Prostate gland (tissue), 2 donors: ENCODE results near the gene MICAL3. TPM values are rescaled to one million over a fixed set of nuclear protein-coding genes. Genes with fewer than 3 reads are reported as not detected.

ENCODE experiments used
- DNase-seq: peaks from one replicate; pipeline ENCODE4 v3.0.0-alpha.2; 2019; ENCODE audit warnings: low spot score
- H3K27ac ChIP-seq, 2 donors: fragments of 200-600 bp; sonication (generic); 2 replicates each; pipeline ENCODE4 v1.5.1; 2017 to 2019
- H3K27me3 ChIP-seq: fragments of 200-600 bp; sonication (generic); replicated peaks from 2 replicates; pipeline ENCODE4 v1.5.1; 2019; ENCODE audit not compliant: insufficient read depth
- H3K36me3 ChIP-seq, 2 donors: fragments of 200-600 bp; sonication (generic); 1 replicate in 1 of 2; 2 replicates in 1 of 2; pipeline versions ENCODE4 v1.5.1 to v1.8.1; 2017 to 2019
- H3K4me1 ChIP-seq: fragments of 200-600 bp; sonication (generic); replicated peaks from 2 replicates; pipeline ENCODE4 v1.5.1; 2019
- H3K4me3 ChIP-seq, 2 donors: fragments of 200-600 bp; sonication (generic); 2 replicates each; pipeline ENCODE4 v1.5.1; 2017 to 2019
- H3K9me3 ChIP-seq: fragments of 200-600 bp; sonication (generic); 2 replicates; pipeline ENCODE4 v1.5.1; 2017
- POLR2A ChIP-seq: fragments of 450-650 bp; IDR thresholded peaks from one replicate; pipeline ENCODE4 v1.6.1; 2016; ENCODE audit warnings: antibody characterized with exemption, mild to moderate bottlenecking
- POLR2AphosphoS5 ChIP-seq: sonication (generic); formaldehyde crosslinking; IDR thresholded peaks from one replicate; pipeline ENCODE4 v1.6.1; 2017; ENCODE audit warnings: antibody characterized with exemption
- WGBS: methylation state at CpG from one replicate; pipeline ENCODE4 v1.1.5; 2018; 5-methylcytosine and 5-hydroxymethylcytosine counted together
- intact Hi-C: fragments of 100-400 bp; cut with DNase I; formaldehyde crosslinking; loops from one replicate; pipeline ENCODE4 v1.14.2; 2022
- total RNA-seq, 2 donors: library from RNA; depleted of rRNA; stranded (reverse); fragments of >200 nt; gene quantifications; one replicate each; pipeline ENCODE4 v1.1.0, GENCODE V29; 2016
- TF ChIP-seq, protein P1 (sequence below), 4 experiments: fragments of 200-600 bp in 2 of 4; fragments of 450-650 bp in 2 of 4; sonication (generic) in 2 of 4; IDR thresholded peaks; 1 replicate in 3 of 4; 2 replicates in 1 of 4; pipeline ENCODE4 v1.5.1; 2016 to 2019; ENCODE audit warnings: antibody characterized with exemption in 4 of 4, mild to moderate bottlenecking in 2 of 4, moderate library complexity in 2 of 4

MICAL3 gene
- total RNA-seq, 2 donors from 2014 or later = 58.6 to 78.7 TPM

DNA sequence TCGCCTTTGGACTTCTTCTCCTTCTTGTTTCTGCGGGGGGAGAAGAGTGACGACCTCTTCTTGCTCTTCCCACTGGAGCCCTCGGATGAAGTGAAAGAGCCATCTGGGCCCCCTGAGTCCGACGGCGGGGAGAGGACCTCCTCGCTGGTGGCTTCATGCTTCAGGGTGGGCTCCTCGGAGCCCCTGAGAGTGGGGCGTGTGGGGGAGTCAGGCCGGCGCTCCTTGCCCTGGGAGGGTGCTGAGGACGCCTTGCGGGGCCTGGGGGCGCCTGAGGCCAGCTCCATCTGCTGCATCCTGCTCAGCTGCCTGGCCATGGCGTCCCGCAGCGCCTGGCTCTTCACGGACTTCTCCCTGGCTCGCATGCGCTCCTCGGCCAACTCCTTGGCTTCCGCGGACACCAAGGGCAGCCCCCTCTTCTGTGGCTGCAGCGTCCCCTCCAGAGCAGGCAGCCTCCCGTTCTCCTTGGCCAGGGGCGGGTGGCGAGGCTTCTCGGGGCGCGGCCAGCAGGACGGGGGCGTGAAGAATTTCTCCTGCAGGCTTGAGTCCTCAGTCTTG lies 206.8 kb downstream of the MICAL3 start:
- intact Hi-C loops = no loop called here
- Histone ChIP-seq H3K4me3 (no peak overlapping the region), H3K9me3 (no peaks in the 10 kb centered on the region), H3K27me3 (no peaks in the 10 kb centered on the region), H3K27ac (no peak overlapping the region), H3K36me3 (peaks cover 0 to 17% of the 10 kb centered on the region in 2 donors), H3K4me1 (no peaks in the 10 kb centered on the region)
- no peak for DNase-seq
- TF ChIP-seq, protein P1, sequence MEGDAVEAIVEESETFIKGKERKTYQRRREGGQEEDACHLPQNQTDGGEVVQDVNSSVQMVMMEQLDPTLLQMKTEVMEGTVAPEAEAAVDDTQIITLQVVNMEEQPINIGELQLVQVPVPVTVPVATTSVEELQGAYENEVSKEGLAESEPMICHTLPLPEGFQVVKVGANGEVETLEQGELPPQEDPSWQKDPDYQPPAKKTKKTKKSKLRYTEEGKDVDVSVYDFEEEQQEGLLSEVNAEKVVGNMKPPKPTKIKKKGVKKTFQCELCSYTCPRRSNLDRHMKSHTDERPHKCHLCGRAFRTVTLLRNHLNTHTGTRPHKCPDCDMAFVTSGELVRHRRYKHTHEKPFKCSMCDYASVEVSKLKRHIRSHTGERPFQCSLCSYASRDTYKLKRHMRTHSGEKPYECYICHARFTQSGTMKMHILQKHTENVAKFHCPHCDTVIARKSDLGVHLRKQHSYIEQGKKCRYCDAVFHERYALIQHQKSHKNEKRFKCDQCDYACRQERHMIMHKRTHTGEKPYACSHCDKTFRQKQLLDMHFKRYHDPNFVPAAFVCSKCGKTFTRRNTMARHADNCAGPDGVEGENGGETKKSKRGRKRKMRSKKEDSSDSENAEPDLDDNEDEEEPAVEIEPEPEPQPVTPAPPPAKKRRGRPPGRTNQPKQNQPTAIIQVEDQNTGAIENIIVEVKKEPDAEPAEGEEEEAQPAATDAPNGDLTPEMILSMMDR (IDR thresholded peaks at IDR 0.05) = no peak
- TF ChIP-seq POLR2A (no peak), POLR2AphosphoS5 (no peak)
- WGBS = 93% methylated on average over 29 of the region's 33 CpGs

DNA sequence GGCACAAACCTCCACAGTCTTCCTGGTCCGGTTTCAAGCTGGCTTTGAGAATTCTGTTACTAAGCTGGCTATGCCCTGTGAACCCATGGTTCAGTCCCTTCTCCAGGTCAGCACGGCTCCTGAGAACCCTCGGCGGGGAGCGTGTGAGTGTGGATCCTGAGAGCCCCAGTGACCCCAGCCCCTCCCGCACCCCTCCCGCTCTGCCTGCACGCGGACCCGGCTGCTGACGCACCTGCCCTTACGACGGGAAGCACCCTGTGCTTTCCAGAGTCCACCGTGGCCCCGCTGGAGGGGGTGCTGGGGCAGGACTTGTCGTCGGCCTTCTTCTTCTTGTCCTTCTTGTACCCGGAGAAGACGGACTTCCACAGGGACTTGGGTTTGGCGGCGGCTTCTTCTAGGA lies 207.3 kb downstream of the MICAL3 start:
- H3K4me3 ChIP-seq = no peak overlapping the region
- 95% methylated on average over 21 of the region's 21 CpGs for WGBS
- H3K4me1 ChIP-seq = no peaks in the 10 kb centered on the region
- no peaks in the 10 kb centered on the region for H3K27me3 ChIP-seq
- no peak overlapping the region for H3K27ac ChIP-seq
- intact Hi-C loops = no loop called here
- no peak for DNase-seq
- TF ChIP-seq POLR2AphosphoS5 (no peak), POLR2A (no peak)
- TF ChIP-seq, protein P1 (IDR thresholded peaks at IDR 0.05) = no peak
- peaks cover 0 to 17% of the 10 kb centered on the region in 2 donors for H3K36me3 ChIP-seq
- no peaks in the 10 kb centered on the region for H3K9me3 ChIP-seq

DNA sequence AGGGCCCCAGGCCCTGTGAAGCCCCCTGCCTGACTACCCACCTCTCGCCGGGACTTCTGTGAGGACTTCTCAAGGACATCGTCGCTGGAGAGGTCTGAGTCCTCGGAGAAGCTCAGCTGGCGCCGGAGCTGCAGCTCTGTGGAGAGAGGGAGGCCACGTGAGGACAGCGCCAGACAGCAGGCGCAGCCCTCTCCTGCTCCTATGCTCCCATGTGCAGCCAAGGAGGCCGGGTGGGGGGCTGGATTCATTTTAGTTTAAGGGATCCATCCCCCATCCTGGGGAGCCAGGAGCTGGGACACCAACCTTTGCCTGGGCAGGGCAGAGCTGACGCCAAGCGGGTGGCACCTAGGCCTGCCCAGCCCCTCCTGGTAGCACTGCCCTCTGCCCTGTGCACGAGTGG lies 207.7 kb downstream of the MICAL3 start:
- intact Hi-C loops = no loop called here
- peaks cover 0 to 17% of the 10 kb centered on the region in 2 donors for H3K36me3 ChIP-seq
- no peaks in the 10 kb centered on the region for H3K4me1 ChIP-seq
- H3K4me3 ChIP-seq = no peak overlapping the region
- TF ChIP-seq POLR2A = no peak
- TF ChIP-seq, protein P1 (IDR thresholded peaks at IDR 0.05) = no peak
- TF ChIP-seq POLR2AphosphoS5 = no peak
- no peaks in the 10 kb centered on the region for H3K9me3 ChIP-seq
- 86% methylated on average over 14 of the region's 14 CpGs for WGBS
- H3K27ac ChIP-seq = no peak overlapping the region
- no peak for DNase-seq
- H3K27me3 ChIP-seq = no peaks in the 10 kb centered on the region

DNA sequence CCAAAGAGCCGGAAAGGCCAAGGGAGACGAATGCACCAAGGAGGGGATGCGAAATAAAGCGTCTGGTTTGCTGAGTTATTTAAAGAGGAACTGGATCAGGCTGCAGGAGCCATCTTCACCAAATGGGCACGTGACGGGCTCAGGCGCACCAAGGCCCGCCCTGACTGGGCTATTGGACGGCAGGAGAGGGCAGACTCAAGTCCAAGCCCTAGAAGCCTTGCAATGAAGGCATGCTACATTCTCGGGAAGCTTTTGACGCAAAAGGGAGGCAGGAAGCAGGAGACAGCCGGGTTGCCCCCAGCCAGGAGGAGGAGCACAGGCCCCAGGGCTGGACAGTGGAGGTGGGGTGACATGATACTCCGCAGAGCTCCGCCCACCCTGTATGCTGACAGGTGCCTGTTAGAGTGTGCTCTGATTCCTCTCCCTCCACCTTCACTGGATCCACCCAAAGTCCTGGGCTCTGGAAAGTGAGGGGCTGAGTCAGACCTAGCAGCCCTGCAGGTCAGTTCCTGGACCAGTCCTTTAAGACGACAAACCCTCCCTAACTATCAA lies 208.6 kb downstream of the MICAL3 start:
- H3K4me3 ChIP-seq = no peak overlapping the region
- H3K4me1 ChIP-seq = no peaks in the 10 kb centered on the region
- H3K36me3 ChIP-seq = peaks cover 0 to 19% of the 10 kb centered on the region in 2 donors
- TF ChIP-seq POLR2A (no peak), POLR2AphosphoS5 (no peak)
- TF ChIP-seq, protein P1 (IDR thresholded peaks at IDR 0.05) = no peak
- H3K27me3 ChIP-seq = no peaks in the 10 kb centered on the region
- no peak for DNase-seq
- intact Hi-C loops = no loop called here
- no peak overlapping the region for H3K27ac ChIP-seq
- 87% methylated on average over 15 of the region's 15 CpGs for WGBS
- no peaks in the 10 kb centered on the region for H3K9me3 ChIP-seq

DNA sequence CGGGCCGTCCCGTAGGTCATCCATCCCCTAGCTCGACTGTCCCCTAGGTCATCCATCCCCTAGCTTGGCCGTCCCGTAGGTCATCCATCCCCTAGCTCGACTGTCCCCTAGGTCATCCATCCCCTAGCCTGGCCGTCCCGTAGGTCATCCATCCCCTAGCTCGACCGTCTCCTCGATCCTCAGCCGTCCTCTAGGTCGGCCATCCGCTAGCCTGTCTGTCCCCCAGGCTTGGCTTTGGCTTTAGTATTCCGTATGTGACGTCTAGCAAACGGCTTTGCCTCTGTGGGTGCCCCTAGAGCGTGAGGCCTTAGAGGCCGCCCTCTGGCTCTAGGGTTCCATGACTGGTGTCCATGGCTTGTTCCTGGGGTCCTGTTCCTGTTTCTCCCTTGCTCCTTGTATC lies 209.5 kb downstream of the MICAL3 start:
- Histone ChIP-seq H3K27ac (no peak overlapping the region), H3K27me3 (no peaks in the 10 kb centered on the region), H3K9me3 (no peaks in the 10 kb centered on the region), H3K4me3 (no peak overlapping the region), H3K36me3 (peaks cover 0 to 24% of the 10 kb centered on the region in 2 donors), H3K4me1 (no peaks in the 10 kb centered on the region)
- WGBS = 94% methylated on average over 20 of the region's 20 CpGs
- TF ChIP-seq POLR2AphosphoS5 (no peak), POLR2A (no peak)
- TF ChIP-seq, protein P1 (IDR thresholded peaks at IDR 0.05) = no peak
- DNase-seq = no peak
- intact Hi-C loops = no loop called here
